GM12872 (cell line): ENCODE data around the gene VSNL1.

ENCODE experiments used
- CTCF ChIP-seq: IDR thresholded peaks from 3 replicates; pipeline ENCODE4 v1.5.1; 2011; ENCODE audit warnings: low read depth, mild to moderate bottlenecking, low read length, moderate library complexity; ENCODE audit not compliant: insufficient read depth

The VSNL1 gene

GRCh38 chr2:17543131-17543660, 2.7 kb downstream of the VSNL1 start:
- no peak for TF ChIP-seq CTCF

- no peak for TF ChIP-seq CTCF
Observed at GRCh38 chr2:17543848-17544247, 3.4 kb downstream of the VSNL1 start.

GRCh38 chr2:17544256-17544655, 3.8 kb downstream of the VSNL1 start:
- TF ChIP-seq CTCF, result no peak

- no peak for TF ChIP-seq CTCF
Observed at GRCh38 chr2:17545680-17546613, 5.5 kb downstream of the VSNL1 start.

GRCh38 chr2:17547237-17547636, 6.7 kb downstream of the VSNL1 start:
- TF ChIP-seq CTCF, result no peak

GRCh38 chr2:17547737-17548136, 7.2 kb downstream of the VSNL1 start:
- TF ChIP-seq CTCF, result no peak

- no peak for TF ChIP-seq CTCF
Observed at GRCh38 chr2:17550907-17551306, 10.4 kb downstream of the VSNL1 start.
